HG03558 (cell line): ENCODE data around the gene PRKG1.

ENCODE experiments used
- ATAC-seq: cut with Tn5 transposase; IDR thresholded peaks from one replicate; pipeline ENCODE4 v1.9.1; 2021; ENCODE audit warnings: moderate number of reproducible peaks; ENCODE audit not compliant: unreplicated experiment; ENCODE audit errors: extremely low read depth

PRKG1 gene

DNA sequence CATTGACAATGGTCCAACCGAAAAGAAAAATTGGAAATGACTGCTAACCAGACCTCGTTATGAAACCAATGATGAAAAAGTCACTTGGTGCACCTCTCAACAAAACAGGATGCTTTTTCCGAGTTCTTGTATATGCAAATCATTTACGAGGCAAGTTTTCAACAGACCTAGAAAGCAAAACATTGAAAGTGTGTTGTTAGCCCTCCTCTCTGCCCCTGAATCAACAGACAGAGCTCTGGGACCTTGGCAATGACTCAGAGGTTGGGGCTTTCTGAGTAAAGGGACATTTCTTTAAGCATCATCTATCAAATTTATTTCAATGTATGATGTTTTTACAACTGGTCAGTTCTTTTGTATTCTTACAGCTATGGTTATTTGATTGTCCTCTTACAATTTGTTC, 1223.5 kb downstream of the PRKG1 start:
- ATAC-seq: no peak

DNA sequence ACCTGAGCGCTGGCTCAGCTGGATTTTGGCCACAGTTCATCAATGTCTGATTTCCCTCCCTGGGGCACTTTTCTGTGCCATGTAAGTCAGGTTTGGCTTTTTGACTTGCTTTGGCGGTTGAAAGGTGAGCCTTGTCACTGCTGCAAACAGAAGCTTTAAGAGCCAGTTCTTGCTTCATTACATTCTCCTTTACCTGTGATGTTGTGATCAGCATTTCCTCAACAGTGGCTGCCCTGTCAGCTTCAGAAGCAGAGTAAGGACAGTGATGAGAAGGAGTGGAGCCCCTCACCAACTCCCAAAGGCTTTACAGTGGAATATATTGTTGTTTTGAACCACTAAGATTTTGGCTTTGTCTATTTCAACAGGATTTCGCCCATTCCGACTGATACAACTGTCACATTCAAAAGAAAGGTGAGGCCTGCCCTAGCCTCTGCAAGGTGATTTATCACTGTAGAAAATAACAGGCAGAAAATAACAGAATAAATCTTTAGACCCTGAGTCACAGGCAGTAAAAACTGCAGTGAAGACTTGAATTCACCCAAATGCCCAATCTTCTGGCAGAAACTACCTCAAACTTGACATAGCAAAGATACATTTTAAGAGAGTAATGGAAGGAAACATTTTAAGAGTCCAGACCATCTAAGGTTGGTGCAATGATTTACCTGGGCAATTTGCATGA, 1226.5 kb downstream of the PRKG1 start:
- ATAC-seq: no peak

DNA sequence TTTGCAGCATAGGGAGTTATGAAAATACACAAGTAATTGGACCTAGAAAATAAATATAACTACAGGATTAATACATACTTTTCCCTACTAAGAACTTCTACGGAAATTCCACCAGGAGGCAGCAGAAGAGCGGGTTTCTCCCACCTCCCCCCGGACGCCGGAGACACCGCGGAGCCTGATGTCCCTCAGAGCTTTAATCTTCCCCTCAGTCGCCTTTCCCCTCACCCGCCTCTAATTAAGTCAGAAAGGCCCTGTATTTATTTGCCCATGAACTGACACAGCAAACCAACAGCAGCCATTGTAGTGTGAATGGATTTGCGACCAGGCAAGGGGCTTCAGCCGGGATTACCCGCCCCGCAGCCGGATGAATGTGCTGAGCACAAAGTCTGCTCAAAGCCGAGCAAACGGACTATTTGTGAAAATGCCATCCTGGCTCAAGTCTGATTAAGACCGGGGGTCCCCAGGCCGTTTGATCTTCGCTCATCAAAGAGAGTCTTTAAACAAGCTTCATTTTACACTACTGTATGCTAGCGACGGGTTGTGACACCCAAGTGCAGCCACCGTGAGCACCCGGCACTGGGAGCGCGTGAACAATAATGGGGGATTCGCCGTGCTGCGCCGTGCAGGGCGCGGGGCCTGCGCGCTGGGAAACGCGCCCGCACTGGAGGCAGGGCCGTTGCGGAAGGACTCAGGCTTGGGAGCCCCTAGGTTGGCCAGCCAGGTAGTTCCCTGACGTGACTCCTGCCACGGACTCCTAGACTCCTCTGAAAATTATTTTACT, 1234.2 kb downstream of the PRKG1 start:
- ATAC-seq: peak; percentile 63

DNA sequence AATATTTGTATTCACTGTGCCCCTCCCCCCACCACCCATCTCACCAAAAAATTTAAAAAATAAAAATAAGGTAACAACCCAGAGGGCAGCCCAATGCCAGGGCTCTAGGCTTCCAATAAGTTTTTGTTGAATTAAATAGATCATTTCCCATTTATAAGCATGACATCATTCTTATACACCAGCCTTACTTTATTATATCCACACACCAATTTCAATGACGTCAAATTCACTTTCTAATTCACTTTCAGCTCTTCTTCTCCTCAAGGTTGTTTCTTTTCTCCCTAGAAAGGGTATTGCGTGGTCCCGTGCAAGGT, 1238.6 kb downstream of the PRKG1 start:
- no peak for ATAC-seq

DNA sequence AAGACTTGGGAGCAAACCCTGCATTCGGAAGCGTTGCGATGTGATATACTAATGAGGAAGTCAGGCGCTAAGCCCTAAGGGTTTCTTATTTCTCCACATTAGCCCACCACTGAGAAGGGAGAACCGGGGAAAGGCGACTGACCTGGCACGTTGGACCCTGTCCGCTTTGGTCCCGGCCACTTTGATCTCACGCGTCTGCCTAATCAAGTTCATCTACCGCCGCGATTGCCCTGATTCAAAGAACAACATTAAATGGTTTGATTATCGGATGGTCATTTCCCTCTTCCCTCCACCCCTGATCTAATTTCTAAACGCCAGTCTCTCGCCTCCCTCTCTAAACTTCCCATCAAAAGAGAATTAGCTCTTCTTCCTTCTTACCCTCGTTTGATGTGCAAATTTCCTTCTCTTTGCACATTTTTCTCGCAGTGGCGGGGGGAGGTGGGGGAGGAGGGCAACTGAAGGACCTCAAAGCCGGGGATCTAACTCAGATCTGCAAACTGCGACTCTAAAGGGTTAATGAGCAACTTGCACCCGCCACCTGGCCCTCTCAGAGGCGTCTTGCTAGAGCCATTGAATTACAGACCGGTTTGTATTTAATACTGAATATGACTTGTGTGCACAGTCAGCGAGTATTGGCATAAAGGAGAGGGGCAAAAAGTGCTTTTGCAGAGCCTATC, 1239.1 kb downstream of the PRKG1 start:
- ATAC-seq: no peak

DNA sequence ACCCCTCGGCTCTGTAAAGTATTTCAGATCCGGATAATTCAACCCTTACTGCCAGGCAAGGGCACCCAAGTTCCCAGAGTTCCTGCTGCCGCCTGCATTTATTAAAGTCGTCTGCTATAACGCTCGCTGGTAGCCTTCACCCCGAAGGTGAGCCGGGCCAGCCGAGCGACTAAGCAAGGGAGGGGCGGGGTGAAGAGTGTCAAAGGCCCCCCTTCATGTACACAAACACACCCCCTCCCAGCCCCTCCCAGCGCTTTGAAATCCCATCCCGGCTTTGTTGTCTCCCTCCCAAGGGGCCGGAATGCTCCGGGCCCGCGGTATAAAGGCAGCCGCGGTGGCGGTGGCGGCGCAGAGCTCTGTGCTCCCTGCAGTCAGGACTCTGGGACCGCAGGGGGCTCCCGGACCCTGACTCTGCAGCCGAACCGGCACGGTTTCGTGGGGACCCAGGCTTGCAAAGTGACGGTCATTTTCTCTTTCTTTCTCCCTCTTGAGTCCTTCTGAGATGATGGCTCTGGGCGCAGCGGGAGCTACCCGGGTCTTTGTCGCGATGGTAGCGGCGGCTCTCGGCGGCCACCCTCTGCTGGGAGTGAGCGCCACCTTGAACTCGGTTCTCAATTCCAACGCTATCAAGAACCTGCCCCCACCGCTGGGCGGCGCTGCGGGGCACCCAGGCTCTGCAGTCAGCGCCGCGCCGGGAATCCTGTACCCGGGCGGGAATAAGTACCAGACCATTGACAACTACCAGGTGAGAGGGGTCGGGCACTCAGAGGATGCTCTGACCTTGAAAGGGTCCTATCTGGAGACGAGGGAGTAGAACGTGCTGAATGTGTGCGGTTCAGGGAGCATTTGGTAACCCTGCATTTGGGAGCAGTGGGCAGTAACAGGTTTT, 1239.9 kb downstream of the PRKG1 start, which contains the start of gene DKK1:
DKK1 (plus strand) TSS at position 349 of the 889 bp plus-strand sequence; CDS start at position 503, 154 bp downstream.
- no peak for ATAC-seq

DNA sequence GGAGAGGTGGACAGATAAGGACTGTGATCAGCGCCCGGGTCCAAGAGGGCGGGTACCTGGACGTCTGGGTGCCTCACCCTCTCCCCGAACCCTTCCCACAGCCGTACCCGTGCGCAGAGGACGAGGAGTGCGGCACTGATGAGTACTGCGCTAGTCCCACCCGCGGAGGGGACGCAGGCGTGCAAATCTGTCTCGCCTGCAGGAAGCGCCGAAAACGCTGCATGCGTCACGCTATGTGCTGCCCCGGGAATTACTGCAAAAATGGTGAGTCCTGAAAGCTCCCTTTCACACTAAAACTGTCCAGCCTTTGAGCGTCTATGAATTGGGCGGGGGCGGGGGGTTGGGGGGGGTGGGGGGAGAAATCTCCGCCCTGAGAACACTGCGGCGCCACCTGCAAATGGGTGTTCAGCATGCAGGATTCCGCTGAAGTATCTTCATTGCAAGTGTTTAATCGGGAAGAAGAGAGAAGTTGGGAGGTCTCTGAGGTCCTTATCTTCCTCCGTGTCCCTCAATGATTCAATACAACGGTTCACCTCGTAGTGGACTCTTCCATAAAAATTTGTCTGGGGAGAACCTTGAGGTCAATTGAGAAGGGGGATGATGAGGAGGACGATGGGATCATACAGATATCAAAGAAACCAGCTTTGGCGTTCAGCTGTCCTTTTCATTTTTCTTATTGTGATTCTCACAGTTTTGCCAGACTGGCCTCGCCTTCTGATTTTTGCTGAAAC, 1240.7 kb downstream of the PRKG1 start:
- ATAC-seq: no peak

DNA sequence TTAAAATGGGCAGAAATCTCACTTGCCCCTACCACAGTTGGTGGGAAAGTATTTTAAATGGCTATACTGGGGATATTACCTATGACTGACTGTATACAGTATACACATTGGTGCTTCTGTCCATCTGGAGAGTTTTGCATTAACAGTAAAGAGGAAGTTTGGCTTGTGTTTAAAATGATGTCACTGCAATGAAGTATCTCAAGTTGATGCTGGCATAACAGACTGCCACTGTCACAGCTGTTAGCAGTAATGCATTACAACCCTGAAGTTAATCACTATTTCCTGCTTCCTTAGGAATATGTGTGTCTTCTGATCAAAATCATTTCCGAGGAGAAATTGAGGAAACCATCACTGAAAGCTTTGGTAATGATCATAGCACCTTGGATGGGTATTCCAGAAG, 1241.7 kb downstream of the PRKG1 start:
- ATAC-seq: no peak

DNA sequence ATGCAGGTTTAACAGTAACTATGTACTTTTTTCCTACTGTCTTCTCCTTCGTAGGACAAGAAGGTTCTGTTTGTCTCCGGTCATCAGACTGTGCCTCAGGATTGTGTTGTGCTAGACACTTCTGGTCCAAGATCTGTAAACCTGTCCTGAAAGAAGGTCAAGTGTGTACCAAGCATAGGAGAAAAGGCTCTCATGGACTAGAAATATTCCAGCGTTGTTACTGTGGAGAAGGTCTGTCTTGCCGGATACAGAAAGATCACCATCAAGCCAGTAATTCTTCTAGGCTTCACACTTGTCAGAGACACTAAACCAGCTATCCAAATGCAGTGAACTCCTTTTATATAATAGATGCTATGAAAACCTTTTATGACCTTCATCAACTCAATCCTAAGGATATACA, 1242.2 kb downstream of the PRKG1 start:
- no peak for ATAC-seq

DNA sequence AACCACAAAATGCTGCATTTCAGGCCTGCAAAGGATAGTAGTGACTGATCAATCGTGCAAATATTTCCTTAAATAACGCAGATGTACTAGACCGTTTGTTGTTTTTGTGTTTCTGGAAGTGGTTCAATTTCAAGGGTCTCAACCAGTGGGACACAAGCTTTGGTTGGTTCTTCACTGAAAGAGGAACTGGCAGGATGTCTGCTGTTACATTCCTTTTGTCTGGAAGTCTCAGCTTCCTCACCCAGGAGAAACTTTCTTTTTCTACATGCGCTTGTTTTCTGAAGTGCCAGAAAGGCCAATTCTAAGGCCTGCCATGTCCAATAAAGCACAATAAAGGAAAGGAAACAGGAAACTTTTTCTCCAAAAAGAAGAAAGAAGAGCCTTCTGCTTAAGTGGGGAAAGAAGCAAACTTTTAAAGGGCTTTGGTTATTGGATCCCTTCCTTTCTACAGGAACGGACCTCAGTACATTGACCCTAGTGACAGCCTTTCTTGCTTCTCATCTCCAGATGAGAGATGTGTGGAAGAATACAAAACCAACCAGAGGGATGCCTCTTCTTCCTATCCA, 1243.9 kb downstream of the PRKG1 start:
- ATAC-seq: no peak

DNA sequence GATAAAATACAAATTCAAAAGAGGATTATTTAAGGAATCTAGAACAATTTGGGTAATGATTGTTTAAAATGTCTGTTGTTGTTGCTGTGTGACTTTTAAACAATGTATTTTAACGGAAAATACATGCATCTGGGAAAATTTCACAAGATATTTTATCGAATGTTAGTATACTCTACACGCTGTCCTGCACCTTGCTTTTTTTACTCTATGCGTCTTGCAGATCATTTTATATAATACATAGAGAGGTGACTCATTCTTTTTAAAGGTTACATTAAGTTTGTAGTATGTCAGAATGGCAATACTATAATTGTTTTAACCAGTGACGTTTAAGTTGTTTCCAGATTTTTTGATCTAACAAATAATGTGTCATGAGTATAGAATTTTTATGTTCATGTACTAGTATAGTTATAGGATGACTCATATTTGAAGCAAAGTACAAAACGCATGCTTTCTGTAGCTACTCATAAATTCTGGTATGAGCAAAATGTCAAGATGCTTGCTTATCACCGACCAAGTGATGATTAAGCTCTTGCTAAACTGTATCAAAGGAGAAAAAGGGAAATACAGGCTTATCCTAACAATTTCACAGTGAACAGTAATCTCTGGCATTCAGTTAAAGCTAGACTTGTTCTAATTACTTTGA, 1244.7 kb downstream of the PRKG1 start:
- no peak for ATAC-seq

DNA sequence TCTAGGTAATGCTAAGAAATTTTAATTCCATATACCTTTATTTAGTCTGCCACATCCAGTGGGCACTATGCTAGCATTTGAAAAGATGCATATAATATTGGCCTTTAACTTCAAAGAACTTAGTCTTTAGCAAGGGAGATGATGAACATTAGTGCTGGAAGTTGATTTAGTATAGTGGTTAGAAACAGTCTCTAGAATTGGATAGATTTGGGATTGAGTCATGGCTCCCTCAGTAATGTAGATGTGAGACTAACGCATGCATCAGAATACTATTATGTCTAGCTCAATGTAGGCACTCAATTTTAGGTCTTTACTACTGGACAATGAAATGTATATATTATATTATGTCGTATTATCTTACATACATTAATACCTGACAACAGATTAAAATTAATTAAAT, 1245.6 kb downstream of the PRKG1 start:
- no peak for ATAC-seq

DNA sequence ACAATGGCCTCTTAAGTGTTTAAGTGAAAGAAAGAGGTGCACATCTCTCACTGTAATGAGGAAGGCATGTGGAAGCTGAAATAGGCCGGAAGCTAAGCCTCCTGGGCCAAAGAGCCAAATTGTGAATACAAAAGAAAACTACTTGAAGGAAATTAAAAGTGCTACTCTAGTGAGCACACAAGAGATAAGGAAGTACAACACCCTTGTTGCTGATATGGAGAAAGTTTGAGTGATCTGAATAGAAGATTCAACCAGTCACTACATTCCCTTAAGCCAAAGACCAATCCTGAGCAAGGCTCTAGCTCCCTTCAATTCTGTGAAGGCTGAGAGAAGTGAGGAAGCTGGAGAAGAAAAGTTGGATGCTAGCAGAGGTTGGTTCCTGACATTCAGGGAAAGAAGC, 1248.0 kb downstream of the PRKG1 start:
- ATAC-seq: no peak

DNA sequence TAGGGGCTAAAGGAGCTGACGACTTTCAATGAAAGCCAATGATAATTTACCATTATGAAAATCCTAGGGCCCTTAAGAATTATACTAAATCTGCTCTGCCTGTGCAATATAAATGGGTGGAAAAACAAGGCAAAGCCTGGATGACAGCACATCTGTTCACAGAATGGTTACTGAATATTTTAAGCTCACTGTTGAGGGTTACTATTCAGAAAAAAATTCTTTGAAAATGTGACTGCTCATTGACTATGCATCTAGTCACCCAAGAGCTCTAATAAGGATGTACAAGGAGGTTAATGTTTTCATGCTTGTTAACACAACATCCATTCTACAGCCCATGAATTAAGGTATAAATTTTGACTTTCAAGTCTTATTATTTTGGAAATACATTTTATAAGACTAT, 1248.6 kb downstream of the PRKG1 start:
- no peak for ATAC-seq

DNA sequence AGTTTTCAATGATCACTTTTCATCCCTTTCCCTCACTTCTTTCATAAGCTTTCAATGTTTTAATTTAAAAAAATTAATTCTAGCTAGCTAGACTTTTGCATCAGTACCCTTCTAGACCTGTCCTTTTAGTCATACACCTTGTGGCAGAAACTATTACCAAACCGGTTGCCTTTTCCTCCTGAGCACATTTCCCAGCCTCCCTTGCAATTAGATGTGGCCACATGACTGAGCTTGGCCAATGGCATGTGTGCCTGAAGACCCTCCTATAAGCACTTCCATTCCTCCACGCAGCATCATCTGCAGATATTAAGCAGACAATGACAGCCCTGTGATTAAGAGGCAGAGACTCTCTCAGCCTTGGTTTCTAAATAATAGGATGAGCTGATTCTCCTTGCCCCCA, 1252.1 kb downstream of the PRKG1 start:
- no peak for ATAC-seq

DNA sequence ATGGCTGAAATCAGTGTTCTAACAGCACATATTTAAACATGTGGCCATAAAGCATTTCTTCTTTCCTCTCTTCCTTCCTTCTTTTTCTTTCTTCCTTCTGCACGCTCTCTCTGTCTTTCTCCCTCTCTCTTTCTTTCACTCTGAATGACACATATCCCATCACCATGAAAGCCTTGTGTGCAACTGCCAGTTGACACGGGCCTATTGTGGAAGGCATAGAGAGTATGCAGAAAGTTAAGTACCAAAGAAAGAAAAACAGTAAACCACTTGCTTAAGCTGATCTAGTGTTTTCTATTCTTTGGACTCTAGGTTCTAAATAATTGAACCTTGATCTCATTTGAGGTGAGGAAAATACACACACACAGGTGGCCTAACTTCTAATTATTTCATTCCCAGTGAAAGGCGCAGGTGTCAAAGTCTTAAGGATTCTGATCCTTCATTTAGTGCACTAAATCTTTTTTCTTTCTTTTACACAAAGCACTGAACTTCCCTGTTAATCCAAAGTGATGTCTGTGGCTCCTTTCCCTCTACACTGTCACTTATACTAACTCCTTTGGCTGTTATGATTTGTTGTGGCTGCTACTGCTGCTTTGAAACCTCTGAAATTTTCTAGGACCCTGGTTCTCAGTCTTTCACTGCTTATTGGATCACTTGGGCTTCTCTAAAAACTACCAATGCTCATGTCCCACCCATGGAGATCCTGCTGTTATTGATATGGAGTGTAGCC, 1257.5 kb downstream of the PRKG1 start:
- no peak for ATAC-seq

DNA sequence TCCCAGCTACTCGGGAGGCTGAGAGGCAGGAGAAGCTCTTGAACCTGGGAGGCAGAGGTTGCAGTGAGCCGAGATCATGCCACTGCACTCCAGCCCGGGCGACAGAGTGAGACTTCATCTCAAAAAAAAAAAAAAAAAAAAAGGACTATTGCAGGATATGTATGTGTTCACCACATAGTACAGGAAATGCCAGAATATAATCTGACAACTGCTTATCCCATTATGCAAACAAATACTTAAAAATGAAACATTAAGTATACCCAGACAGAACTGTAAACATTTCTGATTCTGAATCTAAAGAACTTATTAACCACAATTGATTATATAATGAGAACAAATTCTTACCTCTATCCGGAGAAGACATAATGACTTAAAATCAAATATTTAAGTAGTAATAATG, 1258.5 kb downstream of the PRKG1 start:
- ATAC-seq: no peak

DNA sequence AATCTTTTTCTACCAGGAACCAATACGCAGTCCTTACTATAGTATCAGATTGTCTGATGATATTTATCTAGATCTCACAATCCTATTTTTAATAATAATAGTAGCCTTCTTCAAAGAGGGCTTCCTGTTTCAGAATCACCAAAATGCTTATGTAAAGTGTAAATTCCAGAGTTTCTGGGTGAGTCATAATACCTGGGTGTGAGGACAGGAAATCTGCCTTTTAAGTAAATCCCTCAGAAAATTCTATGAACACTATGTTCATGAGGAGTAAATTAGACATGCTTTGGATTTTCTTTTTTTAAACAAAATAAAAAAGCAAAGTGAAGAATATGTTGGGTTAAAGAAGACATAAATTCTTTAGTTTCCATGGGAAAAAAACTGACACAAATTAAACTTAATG, 1260.3 kb downstream of the PRKG1 start:
- no peak for ATAC-seq
